ENCODE results near the gene CBX2. TPM values are rescaled to one million over a fixed set of nuclear protein-coding genes. Genes with fewer than 3 reads are reported as not detected.

CBX2 gene
- total and polyA plus RNA-seq, 2 of the 4 experiments (the other 2 are of a cell fraction), result 2.0 to 3.2 TPM

DNA sequence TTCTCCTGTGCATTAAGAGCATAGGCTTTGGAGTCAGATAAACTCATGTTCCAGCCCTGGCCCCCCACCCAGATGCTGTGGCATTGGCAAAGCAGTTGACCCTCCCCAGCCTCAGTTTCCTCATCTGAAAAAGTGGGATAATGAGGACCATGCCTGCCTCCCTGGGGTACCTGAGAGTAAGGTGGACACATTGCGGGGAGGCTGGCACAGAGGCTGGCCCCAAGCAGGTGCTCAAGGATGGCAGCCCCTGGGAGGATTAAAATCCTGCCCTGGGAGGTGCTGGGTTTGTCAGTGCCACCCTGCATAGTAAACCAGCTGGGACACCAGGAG is 35.4 kb upstream of the CBX2 start (continued):
- no peak for TF ChIP-seq MXI1 (IDR thresholded peaks at IDR 0.05; ENCODE audit: borderline replicate concordance, low read depth, low read length)

DNA sequence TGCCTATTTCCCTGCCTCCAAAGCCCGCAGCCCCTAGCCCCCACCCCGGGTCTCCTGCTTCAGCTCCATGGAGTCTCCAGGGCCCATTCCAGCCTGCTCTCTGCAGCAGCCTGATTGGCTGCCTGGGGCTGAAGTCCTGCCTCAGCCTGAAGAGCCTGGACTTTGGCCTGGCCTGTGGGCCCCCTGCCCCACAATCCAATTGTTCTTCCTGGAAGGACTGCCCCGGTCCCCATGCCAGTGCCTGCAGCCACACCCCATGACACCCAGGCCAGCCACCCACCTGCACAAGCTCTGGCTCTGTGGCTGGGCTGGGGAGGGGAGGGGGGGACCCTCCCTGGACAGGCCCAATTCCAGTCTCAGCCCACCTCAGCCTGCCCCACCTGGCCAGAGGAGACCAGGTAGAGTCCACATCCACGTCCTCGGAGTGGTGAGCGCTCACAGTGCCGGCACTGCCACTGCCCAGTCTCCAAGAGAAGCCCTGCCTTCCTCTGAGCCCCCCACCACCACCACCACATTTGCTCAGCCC is 34.9 kb upstream of the CBX2 start:
- DNase-seq, result no peak
- CTCF ChIA-PET, result no interaction called here

More for the DNA sequence above, 34.9 kb upstream of the CBX2 start:
- no peak overlapping the region for H4K8ac ChIP-seq (ENCODE audit: low read depth in 2 of 2, low read length in 2 of 2)
- H3K9me1 ChIP-seq (ENCODE audit: insufficient read depth, low read length), result no peaks in the 10 kb centered on the region
- no peak overlapping the region for H3K23ac ChIP-seq (ENCODE audit: low read depth, low read length)
- POLR2A ChIA-PET (ENCODE audit: unreplicated experiment), result no interaction called here
- 60% methylated on average over 1 of the region's 7 CpGs; no CpG with 5 or more reads in 1 of the 2 experiments for WGBS, 2 experiments (ENCODE audit: extremely low coverage in 2 of 2, insufficient read length in 1 of 2)
- no TSS peak for BruUV-seq (replicated peaks)
- no peak overlapping the region for H2AK9ac ChIP-seq (replicated peaks; ENCODE audit: low read depth, low read length, poor library complexity)
- H2BK5ac ChIP-seq (ENCODE audit: low read depth, low read length, poor library complexity, severe bottlenecking), result no peak overlapping the region
- H3K4me3 ChIP-seq (ENCODE audit: insufficient read depth, low read depth, low read length), result no peak overlapping the region
- H3K14ac ChIP-seq (replicated peaks; ENCODE audit: low read depth, low read length), result no peak overlapping the region
- H2BK20ac ChIP-seq (ENCODE audit: low read depth, low read length), result no peak overlapping the region
- H3K9ac ChIP-seq (ENCODE audit: low read depth, low read length), result no peak overlapping the region
- no peak overlapping the region for H3K27ac ChIP-seq (ENCODE audit: insufficient read depth, low read length)
- in situ Hi-C loops (cut with MboI; ENCODE audit: low sequenced_read_pairs), result no loop called here
- no peak overlapping the region for H3K56ac ChIP-seq (ENCODE audit: extremely low read depth, insufficient read depth, low read length)
- H2AFZ ChIP-seq (replicated peaks; ENCODE audit: low read length, poor library complexity), result no peak overlapping the region
- no peak for ATAC-seq (ENCODE audit: low read depth)
- H2BK15ac ChIP-seq (ENCODE audit: low read depth, low read length), result no peak overlapping the region
- H3K4ac ChIP-seq (ENCODE audit: low read depth, low read length), result no peak overlapping the region
- intact Hi-C loops (cut with micrococcal nuclease), result no loop called here
- peaks cover 3% of the 10 kb centered on the region; the same call in 1 of the 2 replicates for H3K4me1 ChIP-seq (ENCODE audit: control insufficient read depth, insufficient read depth, low read length)
- H3K9me3 ChIP-seq (ENCODE audit: control insufficient read depth, insufficient read depth, low read length), result no peaks in the 10 kb centered on the region
- peaks cover 70% of the 10 kb centered on the region for H3K27me3 ChIP-seq (ENCODE audit: control insufficient read depth, insufficient read depth, low read length)
- no peak overlapping the region for H3K4me2 ChIP-seq (ENCODE audit: low read depth, low read length)
- H4K91ac ChIP-seq (ENCODE audit: insufficient read depth, low read depth, low read length), result no peak overlapping the region
- no peaks in the 10 kb centered on the region for H4K20me1 ChIP-seq (ENCODE audit: insufficient read depth, low read length)
- TF ChIP-seq RCOR1 (IDR thresholded peaks at IDR 0.05; ENCODE audit: insufficient replicate concordance, low read length) (no peak), MAFK (IDR thresholded peaks at IDR 0.05; ENCODE audit: low read depth, low read length) (no peak), BHLHE40 (IDR thresholded peaks at IDR 0.05; ENCODE audit: low read depth, low read length) (no peak), MXI1 (IDR thresholded peaks at IDR 0.05; ENCODE audit: borderline replicate concordance, low read depth, low read length) (no peak), CEBPB (IDR thresholded peaks at IDR 0.05; ENCODE audit: low read depth, low read length) (no peak), SMC3 (IDR thresholded peaks at IDR 0.05; ENCODE audit: low read depth, low read length) (no peak), NFE2L2 (IDR thresholded peaks at IDR 0.05; ENCODE audit: low read depth, low read length) (no peak), USF2 (IDR thresholded peaks at IDR 0.05; ENCODE audit: low read depth, low read length) (no peak), CTCF (conservative IDR thresholded peaks at IDR 0.05; ENCODE audit: low read depth, low read length) (no peak), POLR2A (IDR thresholded peaks at IDR 0.05; ENCODE audit: low read depth, low read length) (no peak), FOS (IDR thresholded peaks at IDR 0.05; ENCODE audit: low read depth, low read length) (no peak), CHD1 (IDR thresholded peaks at IDR 0.05; ENCODE audit: low read depth, low read length) (no peak)
- TF ChIP-seq, protein P1, sequence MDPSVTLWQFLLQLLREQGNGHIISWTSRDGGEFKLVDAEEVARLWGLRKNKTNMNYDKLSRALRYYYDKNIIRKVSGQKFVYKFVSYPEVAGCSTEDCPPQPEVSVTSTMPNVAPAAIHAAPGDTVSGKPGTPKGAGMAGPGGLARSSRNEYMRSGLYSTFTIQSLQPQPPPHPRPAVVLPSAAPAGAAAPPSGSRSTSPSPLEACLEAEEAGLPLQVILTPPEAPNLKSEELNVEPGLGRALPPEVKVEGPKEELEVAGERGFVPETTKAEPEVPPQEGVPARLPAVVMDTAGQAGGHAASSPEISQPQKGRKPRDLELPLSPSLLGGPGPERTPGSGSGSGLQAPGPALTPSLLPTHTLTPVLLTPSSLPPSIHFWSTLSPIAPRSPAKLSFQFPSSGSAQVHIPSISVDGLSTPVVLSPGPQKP (IDR thresholded peaks at IDR 0.05; ENCODE audit: borderline replicate concordance, low read depth, low read length), result no peak
- dilution Hi-C loops (cut with HindIII; ENCODE audit: low sequenced_read_pairs, unreplicated experiment), result no loop called here
- H2AK5ac ChIP-seq (ENCODE audit: low read depth, low read length), result no peak overlapping the region
- H4K5ac ChIP-seq (ENCODE audit: low read depth, low read length), result no peak overlapping the region
- H3K79me1 ChIP-seq (ENCODE audit: low read depth in 1 of 2, low read length in 2 of 2), result no peaks in the 10 kb centered on the region
- no peak overlapping the region for H3K18ac ChIP-seq (ENCODE audit: low read depth, low read length)
- H3K36me3 ChIP-seq (ENCODE audit: control insufficient read depth, insufficient read depth, low read length), result no peaks in the 10 kb centered on the region
- H2BK120ac ChIP-seq (ENCODE audit: low read depth, low read length), result no peak overlapping the region
